H9 (cell line): ENCODE results near the gene ROPN1. TPM values are rescaled to one million over a fixed set of nuclear protein-coding genes. Genes with fewer than 3 reads are reported as not detected.

ENCODE experiments used
- DNase-seq: peaks from one replicate; pipeline ENCODE4 v3.0.0-alpha.2; 2017
- H2AFZ ChIP-seq: one replicate; pipeline ENCODE4 v1.6.1; 2013; ENCODE audit warnings: mild to moderate bottlenecking, low read length, control low read depth, moderate library complexity
- H2AK5ac ChIP-seq: 2 replicates; pipeline ENCODE4 v1.6.1; 2013; ENCODE audit warnings: low read length, control low read depth, mixed read lengths; ENCODE audit not compliant: insufficient read length
- H2BK120ac ChIP-seq: one replicate; pipeline ENCODE4 v1.6.1; 2013; ENCODE audit warnings: low read depth, mild to moderate bottlenecking, low read length, control low read depth, inconsistent platforms; ENCODE audit not compliant: poor library complexity, severe bottlenecking
- H2BK12ac ChIP-seq: 2 replicates; pipeline ENCODE4 v1.6.1; 2013; ENCODE audit warnings: low read length, control low read depth, mixed read lengths, low read depth; ENCODE audit not compliant: insufficient read length
- H2BK15ac ChIP-seq: 2 replicates; pipeline ENCODE4 v1.6.1; 2013; ENCODE audit warnings: low read depth, low read length, control low read depth
- H2BK20ac ChIP-seq: one replicate; pipeline ENCODE4 v1.6.1; 2013; ENCODE audit warnings: low read depth, mild to moderate bottlenecking, low read length, control low read depth, inconsistent platforms; ENCODE audit not compliant: poor library complexity, severe bottlenecking
- H2BK5ac ChIP-seq: 2 replicates; pipeline ENCODE4 v1.6.1; 2013; ENCODE audit warnings: low read length, control low read depth, mixed read lengths; ENCODE audit not compliant: insufficient read length
- H3K14ac ChIP-seq: 2 replicates; pipeline ENCODE4 v1.6.1; 2013; ENCODE audit warnings: low read length, control low read depth; ENCODE audit not compliant: insufficient read depth
- H3K18ac ChIP-seq: 2 replicates; pipeline ENCODE4 v1.6.1; 2013; ENCODE audit warnings: low read depth, mild to moderate bottlenecking, mixed read lengths, low read length, control low read depth; ENCODE audit not compliant: insufficient read length
- H3K23ac ChIP-seq: 2 replicates; pipeline ENCODE4 v1.6.1; 2013; ENCODE audit warnings: low read length, control low read depth, mixed read lengths, low read depth; ENCODE audit not compliant: insufficient read length
- H3K23me2 ChIP-seq: 2 replicates; pipeline ENCODE4 v1.6.1; 2013; ENCODE audit warnings: low read depth, mild to moderate bottlenecking, mixed read lengths, low read length, control low read depth; ENCODE audit not compliant: insufficient read length, poor library complexity, severe bottlenecking
- H3K27ac ChIP-seq: 2 replicates; pipeline ENCODE4 v1.5.1; 2013; ENCODE audit warnings: low read length, control low read depth, mixed read lengths, low read depth; ENCODE audit not compliant: insufficient read length
- H3K27me3 ChIP-seq: 2 replicates; pipeline ENCODE4 v1.6.1; 2013; ENCODE audit warnings: low read length, control low read depth, inconsistent platforms; ENCODE audit not compliant: insufficient read depth
- H3K4ac ChIP-seq: 2 replicates; pipeline ENCODE4 v1.6.1; 2013; ENCODE audit warnings: low read depth, mild to moderate bottlenecking, control low read depth, inconsistent platforms, low read length, moderate library complexity
- H3K4me1 ChIP-seq: 2 replicates; pipeline ENCODE4 v1.6.1; 2013; ENCODE audit warnings: low read length, control low read depth, inconsistent platforms; ENCODE audit not compliant: insufficient read depth
- H3K4me2 ChIP-seq: 2 replicates; pipeline ENCODE4 v1.6.1; 2013; ENCODE audit warnings: low read length, control low read depth, mixed read lengths; ENCODE audit not compliant: insufficient read length, insufficient read depth
- H3K56ac ChIP-seq: 2 replicates; pipeline ENCODE4 v1.6.1; 2013; ENCODE audit warnings: low read depth, mild to moderate bottlenecking, mixed read lengths, low read length, control low read depth; ENCODE audit not compliant: insufficient read length
- H3K79me1 ChIP-seq: 2 replicates; pipeline ENCODE4 v1.6.1; 2013; ENCODE audit warnings: low read depth, mild to moderate bottlenecking, moderate library complexity, low read length, control low read depth, inconsistent platforms; ENCODE audit not compliant: insufficient read depth, poor library complexity, severe bottlenecking
- H3K79me2 ChIP-seq: 2 replicates; pipeline ENCODE4 v1.6.1; 2013; ENCODE audit warnings: low read length, control low read depth, inconsistent platforms; ENCODE audit not compliant: insufficient read depth
- H3K9ac ChIP-seq: 2 replicates; pipeline ENCODE4 v1.6.1; 2013; ENCODE audit warnings: low read length, control low read depth, mixed read lengths; ENCODE audit not compliant: insufficient read length; ENCODE audit errors: extremely low read depth
- H3K9me3 ChIP-seq: one replicate; pipeline ENCODE4 v1.6.1; 2013; ENCODE audit warnings: low read depth, low read length, inconsistent platforms; ENCODE audit not compliant: control insufficient read depth
- H3T11ph ChIP-seq: one replicate; pipeline ENCODE4 v1.6.1; 2013; ENCODE audit warnings: mild to moderate bottlenecking, low read length, control low read depth, inconsistent platforms
- H4K20me1 ChIP-seq: one replicate; pipeline ENCODE4 v1.6.1; 2013; ENCODE audit not compliant: control insufficient read depth, insufficient read length, insufficient read depth
- H4K5ac ChIP-seq: 2 replicates; pipeline ENCODE4 v1.6.1; 2013; ENCODE audit warnings: low read depth, mild to moderate bottlenecking, mixed read lengths, low read length, control low read depth; ENCODE audit not compliant: insufficient read length
- H4K8ac ChIP-seq: replicated peaks from 2 replicates; pipeline ENCODE4 v1.6.1; 2013; ENCODE audit warnings: low read length, control low read depth, mixed read lengths, low read depth; ENCODE audit not compliant: insufficient read length
- H4K91ac ChIP-seq: 2 replicates; pipeline ENCODE4 v1.6.1; 2013; ENCODE audit warnings: low read depth, mild to moderate bottlenecking, moderate library complexity, mixed read lengths, low read length, control low read depth; ENCODE audit not compliant: insufficient read length
- H3K27ac Mint-ChIP-seq, 3 experiments: 2 replicates in 2 of 3; 3 replicates in 1 of 3; pipeline ENCODE4 v1.8.0; 2020 to 2021; ENCODE audit warnings: mixed read lengths in 3 of 3, mild to moderate bottlenecking in 1 of 3, moderate library complexity in 1 of 3
- H3K27me3 Mint-ChIP-seq: 2 replicates; pipeline ENCODE4 v1.8.0; 2021; ENCODE audit warnings: low read depth, mild to moderate bottlenecking, moderate library complexity, mixed read lengths
- H3K36me3 Mint-ChIP-seq, 3 experiments: 2 replicates in 2 of 3; 3 replicates in 1 of 3; pipeline ENCODE4 v1.8.0; 2020 to 2021; ENCODE audit warnings: low read depth in 3 of 3, mixed read lengths in 3 of 3; ENCODE audit not compliant: insufficient read depth in 1 of 3
- H3K4me1 Mint-ChIP-seq, 2 experiments: 2 replicates each; pipeline ENCODE4 v1.8.0; 2020; ENCODE audit warnings: mixed read lengths in 2 of 2
- H3K4me3 Mint-ChIP-seq, 2 experiments: 2 replicates in 1 of 2; 3 replicates in 1 of 2; pipeline ENCODE4 v1.8.0; 2020 to 2021; ENCODE audit warnings: mild to moderate bottlenecking in 2 of 2, mixed read lengths in 2 of 2, moderate library complexity in 1 of 2
- H3K9me3 Mint-ChIP-seq, 2 experiments: 2 replicates in 1 of 2; 3 replicates in 1 of 2; pipeline ENCODE4 v1.8.0; 2020; ENCODE audit warnings: mild to moderate bottlenecking in 2 of 2, mixed read lengths in 2 of 2, moderate library complexity in 1 of 2
- CTCF ChIP-seq: fragments of 200-600 bp; sonication (generic); conservative IDR thresholded peaks from 3 replicates; pipeline ENCODE4 v1.8.0; 2021; ENCODE audit warnings: antibody characterized with exemption, mild to moderate bottlenecking
- WGBS: extraction: QIAGEN DNeasy Blood & Tissue Kit; methylation state at CpG from one replicate; pipeline ENCODE4 v1.1.7; 2013; ENCODE audit warnings: missing lambda C conversion rate, low lambda C conversion rate, mixed read lengths; ENCODE audit not compliant: insufficient read length; ENCODE audit errors: extremely low coverage; 5-methylcytosine and 5-hydroxymethylcytosine counted together
- total RNA-seq: library from RNA; stranded (reverse); gene quantifications from 2 replicates; pipeline ENCODE4 v1.2.1, GENCODE V29; 2021

ROPN1 gene
- total RNA-seq, 1 experiment from 2014 or later, result not detected

DNA sequence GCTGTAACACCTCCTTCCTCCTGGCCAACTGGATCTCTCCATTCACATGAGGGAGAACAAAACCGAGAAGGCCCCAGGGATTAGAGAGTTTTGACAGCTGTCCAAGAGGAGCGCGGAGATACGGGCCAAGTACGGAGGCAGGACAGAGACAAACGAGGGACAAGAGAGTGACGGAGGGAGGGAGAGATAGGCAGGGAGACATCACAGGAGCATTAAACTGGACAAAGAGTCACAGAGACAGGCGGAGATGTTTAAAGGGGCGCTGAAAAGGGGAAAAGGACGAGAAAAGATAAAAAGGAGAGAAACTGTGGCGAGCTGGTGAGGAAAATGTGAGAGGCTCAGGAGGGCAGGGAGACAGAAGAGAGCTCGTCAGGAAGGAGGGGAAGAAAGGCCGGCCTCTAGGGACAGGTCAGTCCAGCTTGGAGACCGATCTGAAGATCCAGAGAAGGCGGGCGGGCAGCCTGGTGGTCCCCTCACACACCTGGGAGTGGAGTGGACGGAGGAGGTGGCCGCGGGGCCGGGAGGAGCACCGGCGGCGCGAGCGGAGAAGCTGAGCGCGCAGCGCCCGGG is 40.5 kb upstream of the ROPN1 start:
- peaks cover 16 to 17% of the 10 kb centered on the region in 2 experiments for H3K4me1 Mint-ChIP-seq
- Histone ChIP-seq H3T11ph (no peak overlapping the region), H2AFZ (no peak overlapping the region), H2BK15ac (no peak overlapping the region), H3K56ac (no peak overlapping the region), H2BK20ac (no peak overlapping the region), H4K20me1 (no peaks in the 10 kb centered on the region), H3K23ac (no peak overlapping the region), H3K4ac (no peak overlapping the region), H3K9me3 (no peaks in the 10 kb centered on the region), H2BK5ac (no peak overlapping the region), H4K8ac (no peak overlapping the region), H2AK5ac (no peak overlapping the region), H4K91ac (no peak overlapping the region), H3K79me1 (no peaks in the 10 kb centered on the region), H3K27me3 (peaks cover 21% of the 10 kb centered on the region), H3K14ac (peak overlapping the region; percentile 69; the same call in 1 of the 2 replicates), H3K4me2 (peak overlapping the region; percentile 98), H3K79me2 (no peaks in the 10 kb centered on the region), H3K27ac (no peak overlapping the region), H3K23me2 (peaks cover 15% of the 10 kb centered on the region), H4K5ac (no peak overlapping the region), H2BK120ac (no peak overlapping the region), H3K4me1 (0 out of 2 replicates have a peak, but pooled peaks cover 1% of the 10 kb centered on the region), H3K9ac (peak overlapping the region; percentile 70), H3K18ac (peak overlapping the region; percentile 91), H2BK12ac (no peak overlapping the region)
- H3K9me3 Mint-ChIP-seq, result no peaks in the 10 kb centered on the region; a peak in 1 of 5 replicates
- no CpG with 5 or more reads among the region's 29 CpGs for WGBS
- peaks cover 36% of the 10 kb centered on the region for H3K27me3 Mint-ChIP-seq
- peak overlapping the region; percentile 69 to 85 for H3K4me3 Mint-ChIP-seq
- no peak overlapping the region; a peak in 1 of 7 replicates for H3K27ac Mint-ChIP-seq
- H3K36me3 Mint-ChIP-seq, result no peaks in the 10 kb centered on the region
- peak; percentile 41 for DNase-seq
- TF ChIP-seq CTCF, result no peak
